ENCODE results near the gene PCCA.
A peak's percentile ranks its signal among the peaks of the same experiment; 100 is the strongest.

The PCCA gene

GRCh38 chr13:100088644-100089464 lies at the start of gene PCCA:
Gene PCCA (plus strand): TSS chr13:100089093. CDS start chr13:100089121, 28 bp downstream.
- H3K9me3 ChIP-seq (ENCODE audit: control insufficient read depth, insufficient read depth, low read length): no peaks in the 10 kb centered on the region
- H3K36me3 ChIP-seq (ENCODE audit: control insufficient read depth, insufficient read depth, low read length): peaks cover 23% of the 10 kb centered on the region
- H3K4me1 ChIP-seq (ENCODE audit: control insufficient read depth, insufficient read depth, low read length): peaks cover 14% of the 10 kb centered on the region
- peak within 1 kb of the TSS; percentile 96 for H3K4me3 ChIP-seq (ENCODE audit: low read depth, low read length)
- peak within 1 kb of the TSS; percentile 68 for H3K27ac ChIP-seq (ENCODE audit: low read depth, low read length)
- peak within 1 kb of the TSS; percentile 71 for H3K9ac ChIP-seq (ENCODE audit: low read depth, low read length)
- no peaks in the 10 kb centered on the region for H3K27me3 ChIP-seq (ENCODE audit: control insufficient read depth, insufficient read depth, low read length)

DNA sequence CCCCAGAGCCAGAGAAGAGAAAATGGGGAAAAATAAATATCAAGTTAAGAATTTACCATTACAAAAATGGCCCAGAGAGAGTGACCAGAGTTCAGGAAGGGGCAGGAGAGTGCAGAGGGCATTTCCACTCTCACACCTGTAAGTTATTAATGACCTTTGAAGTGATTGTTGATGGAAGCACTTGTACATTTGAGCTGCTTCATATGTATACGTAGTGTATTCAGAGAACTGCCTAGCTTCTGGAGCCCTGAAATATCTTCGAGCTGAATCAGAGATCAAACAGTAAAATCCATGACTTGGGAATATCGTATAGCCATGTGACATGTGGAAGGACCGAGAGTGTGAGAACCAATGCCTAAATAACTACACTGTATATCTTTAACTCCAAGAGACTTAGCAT lies 49.2 kb upstream of the PCCA start:
- H3K9ac ChIP-seq (ENCODE audit: low read depth, low read length): no peak overlapping the region
- H3K4me1 ChIP-seq (ENCODE audit: control insufficient read depth, insufficient read depth, low read length): peaks cover 4% of the 10 kb centered on the region; the same call in 1 of the 2 replicates
- H3K9me3 ChIP-seq (ENCODE audit: control insufficient read depth, insufficient read depth, low read length): no peaks in the 10 kb centered on the region
- H3K36me3 ChIP-seq (ENCODE audit: control insufficient read depth, insufficient read depth, low read length): no peaks in the 10 kb centered on the region
- H3K4me3 ChIP-seq (ENCODE audit: low read depth, low read length): no peak overlapping the region
- H3K27me3 ChIP-seq (ENCODE audit: control insufficient read depth, insufficient read depth, low read length): no peaks in the 10 kb centered on the region
- H3K27ac ChIP-seq (ENCODE audit: low read depth, low read length): no peak overlapping the region

GRCh38 chr13:100040196-100040595 lies 48.7 kb upstream of the PCCA start:
- no peak overlapping the region for H3K9ac ChIP-seq (ENCODE audit: low read depth, low read length)
- H3K27me3 ChIP-seq (ENCODE audit: control insufficient read depth, insufficient read depth, low read length): no peaks in the 10 kb centered on the region
- H3K4me1 ChIP-seq (ENCODE audit: control insufficient read depth, insufficient read depth, low read length): peaks cover 4% of the 10 kb centered on the region; the same call in 1 of the 2 replicates
- H3K27ac ChIP-seq (ENCODE audit: low read depth, low read length): no peak overlapping the region
- H3K36me3 ChIP-seq (ENCODE audit: control insufficient read depth, insufficient read depth, low read length): no peaks in the 10 kb centered on the region
- H3K9me3 ChIP-seq (ENCODE audit: control insufficient read depth, insufficient read depth, low read length): no peaks in the 10 kb centered on the region
- H3K4me3 ChIP-seq (ENCODE audit: low read depth, low read length): no peak overlapping the region

GRCh38 chr13:100044936-100045335 lies 44.0 kb upstream of the PCCA start:
- no peak overlapping the region for H3K9ac ChIP-seq (ENCODE audit: low read depth, low read length)
- H3K36me3 ChIP-seq (ENCODE audit: control insufficient read depth, insufficient read depth, low read length): no peaks in the 10 kb centered on the region
- H3K27ac ChIP-seq (ENCODE audit: low read depth, low read length): no peak overlapping the region
- no peak overlapping the region for H3K4me3 ChIP-seq (ENCODE audit: low read depth, low read length)
- H3K4me1 ChIP-seq (ENCODE audit: control insufficient read depth, insufficient read depth, low read length): peaks cover under 1% of the 10 kb centered on the region; the same call in 1 of the 2 replicates
- no peaks in the 10 kb centered on the region for H3K9me3 ChIP-seq (ENCODE audit: control insufficient read depth, insufficient read depth, low read length)
- H3K27me3 ChIP-seq (ENCODE audit: control insufficient read depth, insufficient read depth, low read length): no peaks in the 10 kb centered on the region

DNA sequence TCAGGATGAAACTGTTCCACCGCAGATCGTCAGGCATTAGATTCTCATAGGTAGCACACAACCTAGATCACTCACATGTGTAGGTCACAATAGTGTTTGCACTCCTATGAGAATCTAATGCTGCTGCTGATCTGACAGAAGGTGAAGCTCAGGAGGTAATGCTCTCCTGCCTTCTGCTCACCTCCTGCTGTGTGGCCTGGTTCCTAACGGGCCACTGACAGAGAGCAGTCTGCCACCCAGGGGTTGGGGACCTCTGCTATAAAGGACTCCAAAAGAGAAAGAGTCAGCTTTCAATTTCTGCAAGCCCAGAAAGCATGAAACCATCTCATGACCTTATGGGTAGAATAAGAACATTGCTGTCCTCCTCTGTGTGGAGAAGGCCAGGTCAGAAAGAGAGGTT lies 43.5 kb upstream of the PCCA start:
- H3K27ac ChIP-seq (ENCODE audit: low read depth, low read length): no peak overlapping the region
- no peak overlapping the region for H3K9ac ChIP-seq (ENCODE audit: low read depth, low read length)
- no peaks in the 10 kb centered on the region for H3K4me1 ChIP-seq (ENCODE audit: control insufficient read depth, insufficient read depth, low read length)

DNA sequence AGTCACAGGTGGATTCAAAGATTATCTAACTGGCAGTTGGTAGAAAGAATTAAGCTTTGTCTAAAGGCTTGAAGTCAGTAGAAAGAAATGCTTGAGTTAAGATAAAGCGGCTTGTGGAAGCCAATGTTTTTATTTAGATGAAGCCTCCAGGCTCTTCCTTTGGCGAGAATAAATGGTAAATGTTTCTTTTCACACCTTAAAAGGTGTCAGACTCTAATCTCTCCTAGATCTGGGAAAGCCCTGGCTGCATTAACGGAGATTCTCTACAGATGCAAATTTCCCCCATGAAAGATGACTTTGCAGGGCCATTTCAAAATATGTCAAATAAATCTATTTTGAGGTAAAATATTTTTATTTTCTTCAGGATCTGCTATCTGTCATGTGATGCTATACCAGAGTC lies 37.8 kb upstream of the PCCA start:
- Histone ChIP-seq H3K4me3 (ENCODE audit: low read depth, low read length) (no peak overlapping the region), H3K9ac (ENCODE audit: low read depth, low read length) (no peak overlapping the region), H3K36me3 (ENCODE audit: control insufficient read depth, insufficient read depth, low read length) (no peaks in the 10 kb centered on the region), H3K4me1 (ENCODE audit: control insufficient read depth, insufficient read depth, low read length) (peaks cover 13% of the 10 kb centered on the region), H3K27me3 (ENCODE audit: control insufficient read depth, insufficient read depth, low read length) (no peaks in the 10 kb centered on the region), H3K9me3 (ENCODE audit: control insufficient read depth, insufficient read depth, low read length) (no peaks in the 10 kb centered on the region), H3K27ac (ENCODE audit: low read depth, low read length) (peak overlapping the region; percentile 82)

More for the DNA sequence above, 43.5 kb upstream of the PCCA start:
- H3K9me3 ChIP-seq (ENCODE audit: control insufficient read depth, insufficient read depth, low read length): no peaks in the 10 kb centered on the region
- H3K36me3 ChIP-seq (ENCODE audit: control insufficient read depth, insufficient read depth, low read length): no peaks in the 10 kb centered on the region
- H3K27me3 ChIP-seq (ENCODE audit: control insufficient read depth, insufficient read depth, low read length): no peaks in the 10 kb centered on the region
- H3K4me3 ChIP-seq (ENCODE audit: low read depth, low read length): no peak overlapping the region

GRCh38 chr13:100059827-100060226 lies 29.1 kb upstream of the PCCA start:
- no peak overlapping the region for H3K9ac ChIP-seq (ENCODE audit: low read depth, low read length)
- H3K4me1 ChIP-seq (ENCODE audit: control insufficient read depth, insufficient read depth, low read length): peaks cover 9% of the 10 kb centered on the region; the same call in 1 of the 2 replicates
- no peak overlapping the region for H3K27ac ChIP-seq (ENCODE audit: low read depth, low read length)
- H3K27me3 ChIP-seq (ENCODE audit: control insufficient read depth, insufficient read depth, low read length): no peaks in the 10 kb centered on the region
- H3K36me3 ChIP-seq (ENCODE audit: control insufficient read depth, insufficient read depth, low read length): no peaks in the 10 kb centered on the region
- H3K9me3 ChIP-seq (ENCODE audit: control insufficient read depth, insufficient read depth, low read length): no peaks in the 10 kb centered on the region
- no peak overlapping the region for H3K4me3 ChIP-seq (ENCODE audit: low read depth, low read length)

- no peaks in the 10 kb centered on the region for H3K27me3 ChIP-seq (ENCODE audit: control insufficient read depth, insufficient read depth, low read length)
- H3K4me3 ChIP-seq (ENCODE audit: low read depth, low read length): no peak overlapping the region
These were observed 25.6 kb upstream of the PCCA start for GRCh38 chr13:100063333-100063732.

GRCh38 chr13:100063906-100064305 lies 25.0 kb upstream of the PCCA start:
- Histone ChIP-seq H3K27ac (ENCODE audit: low read depth, low read length) (no peak overlapping the region), H3K36me3 (ENCODE audit: control insufficient read depth, insufficient read depth, low read length) (no peaks in the 10 kb centered on the region), H3K9ac (ENCODE audit: low read depth, low read length) (no peak overlapping the region), H3K27me3 (ENCODE audit: control insufficient read depth, insufficient read depth, low read length) (no peaks in the 10 kb centered on the region), H3K4me1 (ENCODE audit: control insufficient read depth, insufficient read depth, low read length) (peaks cover 5% of the 10 kb centered on the region; the same call in 1 of the 2 replicates), H3K4me3 (ENCODE audit: low read depth, low read length) (no peak overlapping the region), H3K9me3 (ENCODE audit: control insufficient read depth, insufficient read depth, low read length) (no peaks in the 10 kb centered on the region)

More at GRCh38 chr13:100063333-100063732, 25.6 kb upstream of the PCCA start:
- no peaks in the 10 kb centered on the region for H3K9me3 ChIP-seq (ENCODE audit: control insufficient read depth, insufficient read depth, low read length)
- no peaks in the 10 kb centered on the region for H3K36me3 ChIP-seq (ENCODE audit: control insufficient read depth, insufficient read depth, low read length)
- peaks cover 6% of the 10 kb centered on the region; the same call in 1 of the 2 replicates for H3K4me1 ChIP-seq (ENCODE audit: control insufficient read depth, insufficient read depth, low read length)
- no peak overlapping the region for H3K27ac ChIP-seq (ENCODE audit: low read depth, low read length)
- H3K9ac ChIP-seq (ENCODE audit: low read depth, low read length): no peak overlapping the region

DNA sequence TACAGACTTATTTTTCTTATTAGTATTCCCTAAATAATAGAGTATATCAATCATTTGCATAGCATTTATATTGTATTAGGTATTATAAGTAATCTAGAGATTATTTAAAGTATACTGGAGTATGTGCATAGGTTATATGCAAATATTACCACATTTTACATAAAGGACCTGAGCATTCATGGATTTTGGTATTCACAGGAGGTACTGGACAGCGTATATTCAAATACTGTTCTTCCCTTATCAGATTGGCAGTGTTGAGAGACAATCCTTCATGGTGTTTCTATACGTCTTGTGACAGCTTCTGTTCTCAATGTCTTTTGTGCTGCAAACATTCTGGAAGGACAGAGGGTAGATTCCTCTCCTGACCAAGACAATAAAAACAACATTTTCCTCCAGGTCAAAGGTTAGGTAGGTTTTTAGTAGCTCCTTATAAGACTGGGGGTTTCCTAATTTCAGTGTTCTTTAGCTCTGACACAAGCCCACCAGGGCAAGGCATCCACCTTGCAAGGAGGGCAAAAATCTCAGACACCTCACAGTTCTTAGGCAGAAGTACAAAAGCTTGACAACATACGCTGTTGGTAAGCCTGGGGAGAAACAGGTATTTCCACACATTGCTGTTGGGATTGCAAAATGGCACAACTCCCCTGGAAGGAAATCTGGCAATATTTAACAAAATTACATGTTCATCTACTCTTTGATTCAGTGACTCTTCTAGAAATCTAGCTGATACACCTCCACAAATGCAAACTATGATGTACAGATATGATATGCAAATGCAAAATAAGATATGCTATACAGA lies 20.6 kb upstream of the PCCA start:
- Histone ChIP-seq H3K27ac (ENCODE audit: low read depth, low read length) (no peak overlapping the region), H3K27me3 (ENCODE audit: control insufficient read depth, insufficient read depth, low read length) (no peaks in the 10 kb centered on the region), H3K4me3 (ENCODE audit: low read depth, low read length) (no peak overlapping the region), H3K4me1 (ENCODE audit: control insufficient read depth, insufficient read depth, low read length) (peaks cover 5% of the 10 kb centered on the region; the same call in 1 of the 2 replicates), H3K9me3 (ENCODE audit: control insufficient read depth, insufficient read depth, low read length) (no peaks in the 10 kb centered on the region), H3K36me3 (ENCODE audit: control insufficient read depth, insufficient read depth, low read length) (no peaks in the 10 kb centered on the region), H3K9ac (ENCODE audit: low read depth, low read length) (no peak overlapping the region)

DNA sequence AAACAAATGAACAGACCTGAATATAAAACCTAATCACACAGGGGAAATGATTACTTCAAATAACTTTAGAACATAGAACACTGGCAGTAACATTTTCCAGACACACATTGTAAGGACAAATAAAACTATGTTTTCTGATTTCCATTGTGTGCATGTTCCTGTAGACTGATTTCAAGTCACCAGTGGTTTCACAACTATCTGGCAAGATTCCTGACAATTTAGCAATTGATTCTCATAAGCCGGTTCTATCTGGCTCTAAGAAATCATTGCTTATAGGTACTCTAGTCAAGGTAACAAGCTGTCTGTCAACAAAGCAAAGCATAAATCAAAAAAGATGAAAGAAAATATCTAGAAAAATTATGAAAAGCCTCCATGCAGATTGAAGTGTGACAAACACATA lies 19.6 kb upstream of the PCCA start:
- H3K36me3 ChIP-seq (ENCODE audit: control insufficient read depth, insufficient read depth, low read length): no peaks in the 10 kb centered on the region
- H3K27me3 ChIP-seq (ENCODE audit: control insufficient read depth, insufficient read depth, low read length): no peaks in the 10 kb centered on the region
- H3K4me1 ChIP-seq (ENCODE audit: control insufficient read depth, insufficient read depth, low read length): no peaks in the 10 kb centered on the region
- no peak overlapping the region for H3K9ac ChIP-seq (ENCODE audit: low read depth, low read length)
- H3K9me3 ChIP-seq (ENCODE audit: control insufficient read depth, insufficient read depth, low read length): no peaks in the 10 kb centered on the region
- H3K4me3 ChIP-seq (ENCODE audit: low read depth, low read length): no peak overlapping the region
- no peak overlapping the region for H3K27ac ChIP-seq (ENCODE audit: low read depth, low read length)

Measured in HUES48 (cell line).